ENCODE results near the gene SUPT20HL1. TPM values are rescaled to one million over a fixed set of nuclear protein-coding genes. Genes with fewer than 3 reads are reported as not detected.
"Not testable (repeated sequence)": the region's sequence is repeated elsewhere in the genome, so short reads cannot be mapped to it uniquely, and the experiment has no call there.

SUPT20HL1 gene
- total and polyA plus RNA-seq, 10 donors, result not detected

DNA sequence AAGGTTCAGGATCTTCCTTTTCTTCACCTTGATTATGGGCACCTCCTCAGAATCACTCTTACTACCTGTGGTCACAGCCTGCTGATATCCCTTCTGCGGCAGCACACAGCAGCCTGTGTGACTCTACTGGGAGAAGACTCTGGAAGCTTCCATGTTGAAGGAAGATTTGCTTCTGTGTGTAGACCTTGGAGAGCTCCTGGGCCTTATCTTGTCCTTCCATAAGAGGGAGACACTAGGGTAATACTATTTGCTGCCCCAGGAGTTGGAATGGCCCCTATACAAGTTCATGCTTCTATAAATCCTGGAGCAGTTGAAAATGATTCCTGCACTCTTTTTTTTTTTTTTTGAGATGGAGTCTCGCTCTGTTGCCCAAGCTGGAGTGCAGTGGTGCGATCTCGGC lies 10.2 kb upstream of the SUPT20HL1 start:
- TF ChIP-seq, protein P1, sequence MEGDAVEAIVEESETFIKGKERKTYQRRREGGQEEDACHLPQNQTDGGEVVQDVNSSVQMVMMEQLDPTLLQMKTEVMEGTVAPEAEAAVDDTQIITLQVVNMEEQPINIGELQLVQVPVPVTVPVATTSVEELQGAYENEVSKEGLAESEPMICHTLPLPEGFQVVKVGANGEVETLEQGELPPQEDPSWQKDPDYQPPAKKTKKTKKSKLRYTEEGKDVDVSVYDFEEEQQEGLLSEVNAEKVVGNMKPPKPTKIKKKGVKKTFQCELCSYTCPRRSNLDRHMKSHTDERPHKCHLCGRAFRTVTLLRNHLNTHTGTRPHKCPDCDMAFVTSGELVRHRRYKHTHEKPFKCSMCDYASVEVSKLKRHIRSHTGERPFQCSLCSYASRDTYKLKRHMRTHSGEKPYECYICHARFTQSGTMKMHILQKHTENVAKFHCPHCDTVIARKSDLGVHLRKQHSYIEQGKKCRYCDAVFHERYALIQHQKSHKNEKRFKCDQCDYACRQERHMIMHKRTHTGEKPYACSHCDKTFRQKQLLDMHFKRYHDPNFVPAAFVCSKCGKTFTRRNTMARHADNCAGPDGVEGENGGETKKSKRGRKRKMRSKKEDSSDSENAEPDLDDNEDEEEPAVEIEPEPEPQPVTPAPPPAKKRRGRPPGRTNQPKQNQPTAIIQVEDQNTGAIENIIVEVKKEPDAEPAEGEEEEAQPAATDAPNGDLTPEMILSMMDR (IDR thresholded peaks at IDR 0.05 in 8 of 11, conservative IDR thresholded peaks at IDR 0.05 in 3 of 11), result no peak
- TF ChIP-seq POLR2AphosphoS5 (IDR thresholded peaks at IDR 0.05), result no peak
- no peak for TF ChIP-seq POLR2A (IDR thresholded peaks at IDR 0.05)
- 85 to 98% (median 97%) methylated on average over 3 to 4 of the region's 4 CpGs for WGBS, 5 donors

DNA sequence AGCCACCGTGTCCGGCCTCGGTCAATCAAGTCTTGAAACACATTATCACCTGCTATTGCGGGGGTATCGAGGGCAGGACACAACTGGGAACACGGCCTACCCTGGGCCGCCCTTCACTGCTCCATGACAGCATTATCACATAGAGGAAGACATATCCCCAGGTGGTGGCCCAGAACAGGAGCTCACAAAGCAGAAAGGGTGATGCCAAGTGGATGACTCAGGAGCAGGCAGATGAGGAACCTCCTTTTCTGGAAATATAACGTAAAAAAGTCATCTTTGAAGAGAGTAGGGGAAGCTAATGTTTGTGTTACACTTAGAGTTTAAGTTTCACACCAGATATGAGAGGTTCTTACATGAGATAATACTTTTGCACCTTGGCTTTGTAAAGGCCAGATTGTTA lies 5.3 kb upstream of the SUPT20HL1 start:
- 57 to 96% (median 89%) methylated on average over 1 to 8 of the region's 8 CpGs for WGBS, 5 donors
- no peak for TF ChIP-seq POLR2A (IDR thresholded peaks at IDR 0.05)
- TF ChIP-seq, protein P1 (IDR thresholded peaks at IDR 0.05 in 8 of 11, conservative IDR thresholded peaks at IDR 0.05 in 3 of 11), result no peak
- TF ChIP-seq POLR2AphosphoS5 (IDR thresholded peaks at IDR 0.05), result no peak
- H3K4me3 ChIP-seq, result no peak overlapping the region
- no peaks in the 10 kb centered on the region for H3K27me3 ChIP-seq (replicated peaks in 1 of 7)
- H3K36me3 ChIP-seq, result no peaks in the 10 kb centered on the region
- no peaks in the 10 kb centered on the region for H3K4me1 ChIP-seq
- DNase-seq, result no peak
- H3K9me3 ChIP-seq, result peaks cover 0 to 6% (median 0%) of the 10 kb centered on the region in 8 donors
- intact Hi-C loops (cut with DNase I; ENCODE audit: low total_unique reads), result no loop called here
- no peak overlapping the region for H3K27ac ChIP-seq

More for the DNA sequence above, 10.2 kb upstream of the SUPT20HL1 start:
- no peak for DNase-seq
- no peaks in the 10 kb centered on the region for H3K4me1 ChIP-seq
- intact Hi-C loops (cut with DNase I; ENCODE audit: low total_unique reads), result no loop called here
- no peaks in the 10 kb centered on the region for H3K36me3 ChIP-seq
- H3K27me3 ChIP-seq (replicated peaks in 1 of 7), result no peaks in the 10 kb centered on the region
- no peaks in the 10 kb centered on the region for H3K9me3 ChIP-seq
- no peak overlapping the region for H3K27ac ChIP-seq
- no peak overlapping the region for H3K4me3 ChIP-seq

DNA sequence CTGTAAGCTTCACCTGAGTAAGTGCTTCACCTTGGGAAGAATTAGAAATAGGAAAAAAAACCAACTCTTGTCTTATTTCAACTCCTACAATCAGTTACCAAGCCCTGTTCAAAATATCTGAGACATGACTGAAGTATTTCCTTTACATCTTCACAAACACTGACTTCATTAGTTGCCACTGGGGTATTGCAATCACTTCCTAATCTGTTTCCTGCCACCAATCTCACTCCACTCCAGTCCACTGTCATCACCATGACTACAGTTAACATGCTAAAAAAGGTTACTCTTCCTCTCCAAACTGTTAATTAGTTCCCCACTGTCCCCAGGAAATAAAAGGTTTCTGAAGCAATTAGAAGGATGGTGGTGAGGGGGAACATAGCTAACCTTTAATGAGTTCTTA lies 3.3 kb upstream of the SUPT20HL1 start:
- Histone ChIP-seq H3K4me3 (no peak overlapping the region), H3K27ac (no peak overlapping the region), H3K27me3 (replicated peaks in 1 of 7) (no peaks in the 10 kb centered on the region), H3K9me3 (peaks cover 0 to 6% (median 0%) of the 10 kb centered on the region in 8 donors), H3K36me3 (no peaks in the 10 kb centered on the region), H3K4me1 (no peaks in the 10 kb centered on the region)
- intact Hi-C loops (cut with DNase I; ENCODE audit: low total_unique reads), result no loop called here
- no peak for DNase-seq
- TF ChIP-seq POLR2A (IDR thresholded peaks at IDR 0.05), result no peak
- TF ChIP-seq POLR2AphosphoS5 (IDR thresholded peaks at IDR 0.05), result no peak
- TF ChIP-seq, protein P1 (IDR thresholded peaks at IDR 0.05 in 8 of 11, conservative IDR thresholded peaks at IDR 0.05 in 3 of 11), result no peak

DNA sequence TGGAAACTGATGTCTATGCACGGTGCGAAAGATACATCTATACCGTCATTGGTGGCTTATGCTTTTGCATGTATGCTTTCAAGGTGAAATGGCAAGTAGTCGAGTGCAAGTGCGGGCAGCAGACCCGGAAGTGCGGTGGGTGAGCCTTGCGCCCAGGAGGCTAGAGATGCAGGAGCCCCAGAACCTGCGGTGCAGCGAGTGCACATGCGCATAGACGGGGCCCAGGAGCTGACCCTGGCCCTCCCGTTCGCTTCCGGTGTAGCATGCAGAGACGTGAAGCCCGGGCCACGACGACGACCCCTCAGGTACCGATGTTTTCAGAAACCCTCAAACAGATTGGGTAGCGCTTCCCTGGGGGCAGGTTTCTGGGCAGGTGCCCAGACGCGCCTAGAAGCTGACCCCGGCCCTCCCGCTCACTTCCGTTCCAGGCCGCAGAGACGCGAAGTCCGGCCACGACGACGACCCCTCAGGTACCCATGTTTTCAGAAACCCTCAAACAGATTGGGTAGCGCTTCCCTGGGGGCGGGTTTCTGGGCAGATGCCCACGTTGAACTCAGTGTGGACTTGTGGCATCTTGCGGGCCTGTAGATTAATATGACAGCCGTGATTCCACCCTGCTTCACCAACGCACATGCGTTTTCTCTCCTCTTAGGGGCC lies 1.8 kb downstream of the SUPT20HL1 start:
- H3K9me3 ChIP-seq; intact Hi-C loops (cut with DNase I; ENCODE audit: low total_unique reads); DNase-seq; H3K27me3 ChIP-seq (replicated peaks in 1 of 7); H3K4me1 ChIP-seq; H3K36me3 ChIP-seq; H3K27ac ChIP-seq; H3K4me3 ChIP-seq: not testable (repeated sequence)
- WGBS, 5 donors, result 86 to 96% (median 94%) methylated on average over 26 to 39 of the region's 41 CpGs

DNA sequence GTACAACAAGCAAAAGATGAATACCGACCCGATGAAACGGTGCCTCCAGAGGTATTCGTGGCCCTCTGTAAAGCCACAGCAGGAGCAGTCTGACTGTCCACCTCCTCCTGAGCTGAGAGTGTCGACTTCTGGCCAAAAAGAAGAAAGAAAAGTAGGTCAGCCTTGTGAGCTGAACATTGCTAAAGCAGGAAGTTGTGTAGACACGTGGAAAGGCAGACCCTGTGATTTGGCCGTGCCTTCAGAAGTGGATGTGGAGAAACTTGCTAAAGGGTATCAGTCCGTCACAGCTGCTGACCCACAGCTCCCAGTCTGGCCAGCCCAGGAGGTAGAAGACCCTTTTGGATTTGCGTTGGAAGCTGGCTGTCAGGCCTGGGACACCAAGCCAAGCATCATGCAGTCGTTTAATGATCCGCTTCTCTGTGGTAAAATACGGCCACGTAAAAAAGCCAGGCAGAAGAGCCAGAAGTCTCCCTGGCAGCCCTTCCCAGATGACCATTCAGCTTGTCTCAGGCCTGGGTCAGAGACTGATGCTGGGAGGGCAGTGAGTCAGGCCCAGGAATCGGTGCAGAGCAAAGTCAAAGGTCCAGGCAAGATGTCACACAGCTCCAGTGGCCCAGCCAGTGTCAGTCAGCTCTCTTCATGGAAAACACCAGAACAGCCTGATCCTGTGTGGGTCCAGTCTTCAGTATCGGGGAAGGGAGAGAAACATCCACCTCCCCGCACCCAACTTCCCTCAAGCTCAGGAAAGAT lies 3.2 kb downstream of the SUPT20HL1 start:
- H3K36me3 ChIP-seq; H3K9me3 ChIP-seq; H3K27me3 ChIP-seq (replicated peaks in 1 of 7); H3K4me1 ChIP-seq; H3K27ac ChIP-seq; intact Hi-C loops (cut with DNase I; ENCODE audit: low total_unique reads); H3K4me3 ChIP-seq; DNase-seq: not testable (repeated sequence)
- 62 to 78% (median 69%) methylated on average over 11 to 15 of the region's 16 CpGs for WGBS, 5 donors

Measured in spleen (tissue), 11 donors.